GM23338 (cell line): Measurements from ENCODE around the gene ZNF692. TPM values are rescaled to one million over a fixed set of nuclear protein-coding genes. Genes with fewer than 3 reads are reported as not detected.

Experiments
- ATAC-seq: fragments of 200-7000 bp; cut with Tn5 transposase; 3 replicates; pipeline ENCODE4 v1.9.1; 2020
- DNase-seq: peaks from one replicate; pipeline ENCODE4 v3.0.0-alpha.2; 2015; ENCODE audit warnings: low spot score
- H2AFZ ChIP-seq: fragments of 200-600 bp; sonication (generic); 2 replicates; pipeline ENCODE4 v1.8.0; 2016; ENCODE audit warnings: antibody characterized with exemption, mild to moderate bottlenecking, moderate library complexity
- H3F3A ChIP-seq: fragments of 200-600 bp; sonication (generic); replicated peaks from 2 replicates; pipeline ENCODE4 v1.8.0; 2017; ENCODE audit warnings: antibody characterized with exemption, mixed run types, low read depth
- H3K27ac ChIP-seq: fragments of 200-600 bp; sonication (generic); 2 replicates; pipeline ENCODE4 v1.6.1; 2016; ENCODE audit warnings: low read depth
- H3K27me3 ChIP-seq: fragments of 200-600 bp; sonication (generic); 2 replicates; pipeline ENCODE4 v1.8.0; 2016; ENCODE audit warnings: mild to moderate bottlenecking, mixed run types, moderate library complexity; ENCODE audit not compliant: insufficient read depth
- H3K36me3 ChIP-seq: fragments of 200-600 bp; sonication (generic); 2 replicates; pipeline ENCODE4 v1.8.0; 2016; ENCODE audit warnings: mild to moderate bottlenecking; ENCODE audit not compliant: insufficient read depth
- H3K4me1 ChIP-seq: fragments of 200-600 bp; sonication (generic); 2 replicates; pipeline ENCODE4 v1.8.0; 2016; ENCODE audit warnings: mild to moderate bottlenecking, moderate library complexity; ENCODE audit not compliant: insufficient read depth
- H3K4me2 ChIP-seq: fragments of 200-600 bp; sonication (generic); 2 replicates; pipeline ENCODE4 v1.7.1; 2017; ENCODE audit warnings: mixed run types
- H3K4me3 ChIP-seq: fragments of 200-600 bp; sonication (generic); 2 replicates; pipeline ENCODE4 v1.6.1; 2016; ENCODE audit warnings: mixed run types
- H3K79me2 ChIP-seq: fragments of 200-600 bp; sonication (generic); replicated peaks from 2 replicates; pipeline ENCODE4 v1.8.0; 2017; ENCODE audit warnings: mild to moderate bottlenecking; ENCODE audit not compliant: insufficient read depth
- H3K9me2 ChIP-seq: fragments of 200-600 bp; sonication (generic); 2 replicates; pipeline ENCODE4 v1.8.0; 2017; ENCODE audit not compliant: insufficient read depth
- H4K20me1 ChIP-seq: fragments of 200-600 bp; sonication (generic); replicated peaks from 2 replicates; pipeline ENCODE4 v1.8.0; 2017; ENCODE audit warnings: mild to moderate bottlenecking; ENCODE audit not compliant: insufficient read depth
- H3K27ac Mint-ChIP-seq: 2 replicates; pipeline ENCODE4 v1.8.0; 2020; ENCODE audit warnings: inconsistent platforms, mild to moderate bottlenecking, moderate library complexity, mixed read lengths
- H3K27me3 Mint-ChIP-seq: 3 replicates; pipeline ENCODE4 v1.8.0; 2022; ENCODE audit warnings: low read depth, mild to moderate bottlenecking, moderate library complexity, mixed read lengths, inconsistent platforms; ENCODE audit not compliant: insufficient read depth, poor library complexity
- H3K36me3 Mint-ChIP-seq: 3 replicates; pipeline ENCODE4 v1.8.0; 2021; ENCODE audit warnings: low read depth, mild to moderate bottlenecking, inconsistent platforms, moderate library complexity, mixed read lengths
- H3K4me1 Mint-ChIP-seq: 3 replicates; pipeline ENCODE4 v1.8.0; 2020; ENCODE audit warnings: mild to moderate bottlenecking, inconsistent platforms, mixed read lengths
- H3K4me3 Mint-ChIP-seq: 3 replicates; pipeline ENCODE4 v1.8.0; 2021; ENCODE audit warnings: moderate library complexity, mild to moderate bottlenecking, inconsistent platforms, mixed read lengths
- H3K9me3 Mint-ChIP-seq: 3 replicates; pipeline ENCODE4 v1.8.0; 2020; ENCODE audit warnings: moderate library complexity, mild to moderate bottlenecking, inconsistent platforms, mixed read lengths
- EZH2 ChIP-seq: fragments of 200-600 bp; sonication (generic); IDR thresholded peaks from one replicate; pipeline ENCODE4 v1.8.0; 2017; ENCODE audit warnings: antibody characterized with exemption, mild to moderate bottlenecking, low read depth; ENCODE audit not compliant: unreplicated experiment
- EZH2phosphoT487 ChIP-seq: fragments of 200-600 bp; sonication (generic); IDR thresholded peaks from one replicate; pipeline ENCODE4 v1.8.1; 2018; ENCODE audit warnings: antibody characterized with exemption; ENCODE audit not compliant: unreplicated experiment
- JUNB ChIP-seq: IDR thresholded peaks from one replicate; pipeline ENCODE4 v1.6.1; 2016; ENCODE audit warnings: antibody characterized with exemption; ENCODE audit not compliant: unreplicated experiment
- NANOG ChIP-seq: IDR thresholded peaks from 2 replicates; pipeline ENCODE4 v1.6.1; 2016; ENCODE audit warnings: antibody characterized with exemption, borderline replicate concordance
- POLR2AphosphoS5 ChIP-seq: IDR thresholded peaks from 2 replicates; pipeline ENCODE4 v1.6.1; 2016; ENCODE audit warnings: antibody characterized with exemption, low read depth
- STAT1 ChIP-seq: IDR thresholded peaks from one replicate; pipeline ENCODE4 v1.6.1; 2016; ENCODE audit warnings: antibody characterized with exemption; ENCODE audit not compliant: unreplicated experiment
- ZNF114 ChIP-seq: fragments of 250-450 bp; sonication (Bioruptor Pico); IDR thresholded peaks from 2 replicates; pipeline ENCODE4 v1.5.0; 2020; ENCODE audit warnings: mild to moderate bottlenecking, moderate library complexity
- ZNF331 ChIP-seq: fragments of 250-450 bp; sonication (Bioruptor Pico); IDR thresholded peaks from 2 replicates; pipeline ENCODE4 v1.5.0; 2020; ENCODE audit warnings: low read depth, mild to moderate bottlenecking, moderate library complexity
- polyA plus RNA-seq: library from polyadenylated mRNA; unstranded; fragments of >200 nt; fragmentation: Nextera tagmentation; extraction: Ambion mirVana; gene quantifications from 2 replicates; pipeline ENCODE4 v1.2.1, GENCODE V29; 2016
- total RNA-seq: library from RNA; depleted of rRNA; stranded (reverse); fragments of >200 nt; shearing (Covaris generic); gene quantifications from 2 replicates; pipeline ENCODE4 v1.2.3, GENCODE V29; 2014
- TF ChIP-seq, protein P1 (sequence below), 2 experiments: fragments of 200-600 bp in 1 of 2; sonication (generic) in 1 of 2; conservative IDR thresholded peaks; 2 replicates each; pipeline versions ENCODE4 v1.5.1 to v1.6.1; 2016 to 2017; ENCODE audit warnings: antibody characterized with exemption in 2 of 2, low read depth in 2 of 2, mild to moderate bottlenecking in 2 of 2, moderate library complexity in 1 of 2
- TF ChIP-seq, protein P2 (sequence below): IDR thresholded peaks from one replicate; pipeline ENCODE4 v1.6.1; 2018; ENCODE audit warnings: antibody characterized with exemption; ENCODE audit not compliant: unreplicated experiment
- TF ChIP-seq, protein P3 (sequence below): IDR thresholded peaks from 2 replicates; pipeline ENCODE4 v1.6.1; 2016; ENCODE audit warnings: antibody characterized with exemption

The ZNF692 gene
- total and polyA plus RNA-seq, 2 experiments from 2014 or later = 41.2 to 57.1 TPM

DNA sequence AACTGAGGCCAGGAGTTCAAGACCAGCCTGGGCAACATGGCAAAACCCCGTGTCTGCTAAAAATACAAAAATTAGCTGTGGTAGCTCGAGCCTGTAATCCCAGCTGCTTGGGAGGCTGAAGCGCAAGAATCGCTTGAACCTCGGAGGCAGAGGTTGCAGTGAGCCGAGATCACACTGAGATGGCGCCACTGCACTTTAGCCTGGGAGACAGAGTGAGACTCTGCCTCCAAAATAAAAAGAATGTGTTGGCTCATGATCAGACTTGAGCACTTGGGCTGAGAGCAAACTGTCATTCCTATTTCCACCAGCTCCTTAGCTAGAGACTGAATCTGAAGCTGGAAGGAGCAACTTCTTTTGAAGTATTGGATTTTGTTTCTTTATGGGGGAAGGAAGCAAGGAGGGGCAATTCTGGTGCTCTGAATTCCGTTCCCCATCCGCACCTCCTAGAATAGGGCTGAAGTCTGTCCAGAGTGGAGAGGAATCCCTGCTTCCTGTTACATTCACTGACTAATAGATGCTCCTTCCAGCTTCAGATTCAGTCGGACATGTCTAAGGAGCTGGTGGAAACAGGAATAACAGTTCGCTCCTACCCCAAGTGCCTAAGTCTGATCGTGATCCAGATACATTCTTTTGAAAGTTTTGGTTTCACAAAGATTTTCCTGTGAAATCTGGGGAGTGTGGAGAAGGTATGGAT lies 17.0 kb downstream of the ZNF692 start:
- DNase-seq = peak; percentile 74
- H3K4me3 Mint-ChIP-seq = no peak overlapping the region
- peaks cover 14% of the 10 kb centered on the region for H3K4me1 ChIP-seq
- H3K27ac ChIP-seq = no peak overlapping the region
- TF ChIP-seq, protein P1, sequence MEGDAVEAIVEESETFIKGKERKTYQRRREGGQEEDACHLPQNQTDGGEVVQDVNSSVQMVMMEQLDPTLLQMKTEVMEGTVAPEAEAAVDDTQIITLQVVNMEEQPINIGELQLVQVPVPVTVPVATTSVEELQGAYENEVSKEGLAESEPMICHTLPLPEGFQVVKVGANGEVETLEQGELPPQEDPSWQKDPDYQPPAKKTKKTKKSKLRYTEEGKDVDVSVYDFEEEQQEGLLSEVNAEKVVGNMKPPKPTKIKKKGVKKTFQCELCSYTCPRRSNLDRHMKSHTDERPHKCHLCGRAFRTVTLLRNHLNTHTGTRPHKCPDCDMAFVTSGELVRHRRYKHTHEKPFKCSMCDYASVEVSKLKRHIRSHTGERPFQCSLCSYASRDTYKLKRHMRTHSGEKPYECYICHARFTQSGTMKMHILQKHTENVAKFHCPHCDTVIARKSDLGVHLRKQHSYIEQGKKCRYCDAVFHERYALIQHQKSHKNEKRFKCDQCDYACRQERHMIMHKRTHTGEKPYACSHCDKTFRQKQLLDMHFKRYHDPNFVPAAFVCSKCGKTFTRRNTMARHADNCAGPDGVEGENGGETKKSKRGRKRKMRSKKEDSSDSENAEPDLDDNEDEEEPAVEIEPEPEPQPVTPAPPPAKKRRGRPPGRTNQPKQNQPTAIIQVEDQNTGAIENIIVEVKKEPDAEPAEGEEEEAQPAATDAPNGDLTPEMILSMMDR (conservative IDR thresholded peaks at IDR 0.05; ENCODE audit: low read depth in 2 of 2) = peak; percentile 72 to 81
- TF ChIP-seq EZH2 (no peak), POLR2AphosphoS5 (no peak)
- H3F3A ChIP-seq = peaks cover 8% of the 10 kb centered on the region
- no peaks in the 10 kb centered on the region for H3K36me3 ChIP-seq
- H3K27ac Mint-ChIP-seq = no peak overlapping the region
- no peak for ATAC-seq
- H3K27me3 Mint-ChIP-seq = peaks cover 7% of the 10 kb centered on the region
- no peak overlapping the region for H2AFZ ChIP-seq
- peaks cover 21% of the 10 kb centered on the region for H4K20me1 ChIP-seq
- no peak overlapping the region for H3K4me2 ChIP-seq
- H3K79me2 ChIP-seq = no peaks in the 10 kb centered on the region; the same call in 1 of the 2 replicates
- peaks cover 9% of the 10 kb centered on the region for H3K4me1 Mint-ChIP-seq
- H3K27me3 ChIP-seq = peaks cover 16% of the 10 kb centered on the region
- no peaks in the 10 kb centered on the region for H3K9me3 Mint-ChIP-seq
- H3K36me3 Mint-ChIP-seq = peaks cover 20% of the 10 kb centered on the region
- no peak overlapping the region for H3K4me3 ChIP-seq
- H3K9me2 ChIP-seq = no peaks in the 10 kb centered on the region

DNA sequence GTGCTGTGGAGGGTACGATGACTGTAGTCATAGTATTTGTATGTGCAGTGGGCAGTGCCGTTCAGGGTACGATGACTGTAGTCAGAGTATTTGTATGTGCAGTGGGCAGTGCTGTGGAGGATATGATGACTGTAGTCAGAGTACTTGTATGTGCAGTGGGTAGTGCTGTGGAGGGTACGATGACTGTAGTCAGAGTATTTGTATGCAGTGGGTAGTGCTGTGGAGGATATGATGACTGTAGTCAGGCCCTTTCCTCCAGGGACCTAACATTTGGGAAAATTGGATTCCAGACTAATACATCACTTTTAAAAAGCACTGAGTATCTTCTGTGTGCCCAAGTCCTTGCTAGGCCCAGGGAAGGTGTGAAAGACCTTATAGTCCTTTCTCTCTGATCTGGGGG lies 17.9 kb downstream of the ZNF692 start:
- Histone ChIP-seq H3K4me1 (peaks cover 10% of the 10 kb centered on the region), H3K36me3 (no peaks in the 10 kb centered on the region), H2AFZ (no peak overlapping the region), H3K4me3 (no peak overlapping the region), H3K9me2 (no peaks in the 10 kb centered on the region), H4K20me1 (peaks cover 12% of the 10 kb centered on the region), H3K27ac (no peak overlapping the region), H3K4me2 (no peak overlapping the region), H3F3A (peaks cover 5% of the 10 kb centered on the region; the same call in 1 of the 2 replicates), H3K27me3 (peaks cover 7% of the 10 kb centered on the region), H3K79me2 (no peaks in the 10 kb centered on the region; the same call in 1 of the 2 replicates)
- DNase-seq (no peak), ATAC-seq (no peak)
- Mint-ChIP-seq H3K36me3 (peaks cover 13% of the 10 kb centered on the region), H3K9me3 (no peaks in the 10 kb centered on the region), H3K4me3 (no peak overlapping the region), H3K27me3 (peaks cover 5% of the 10 kb centered on the region), H3K27ac (no peak overlapping the region), H3K4me1 (peaks cover 5% of the 10 kb centered on the region)
- TF ChIP-seq STAT1 = no peak
- no peak for TF ChIP-seq EZH2
- TF ChIP-seq, protein P2, sequence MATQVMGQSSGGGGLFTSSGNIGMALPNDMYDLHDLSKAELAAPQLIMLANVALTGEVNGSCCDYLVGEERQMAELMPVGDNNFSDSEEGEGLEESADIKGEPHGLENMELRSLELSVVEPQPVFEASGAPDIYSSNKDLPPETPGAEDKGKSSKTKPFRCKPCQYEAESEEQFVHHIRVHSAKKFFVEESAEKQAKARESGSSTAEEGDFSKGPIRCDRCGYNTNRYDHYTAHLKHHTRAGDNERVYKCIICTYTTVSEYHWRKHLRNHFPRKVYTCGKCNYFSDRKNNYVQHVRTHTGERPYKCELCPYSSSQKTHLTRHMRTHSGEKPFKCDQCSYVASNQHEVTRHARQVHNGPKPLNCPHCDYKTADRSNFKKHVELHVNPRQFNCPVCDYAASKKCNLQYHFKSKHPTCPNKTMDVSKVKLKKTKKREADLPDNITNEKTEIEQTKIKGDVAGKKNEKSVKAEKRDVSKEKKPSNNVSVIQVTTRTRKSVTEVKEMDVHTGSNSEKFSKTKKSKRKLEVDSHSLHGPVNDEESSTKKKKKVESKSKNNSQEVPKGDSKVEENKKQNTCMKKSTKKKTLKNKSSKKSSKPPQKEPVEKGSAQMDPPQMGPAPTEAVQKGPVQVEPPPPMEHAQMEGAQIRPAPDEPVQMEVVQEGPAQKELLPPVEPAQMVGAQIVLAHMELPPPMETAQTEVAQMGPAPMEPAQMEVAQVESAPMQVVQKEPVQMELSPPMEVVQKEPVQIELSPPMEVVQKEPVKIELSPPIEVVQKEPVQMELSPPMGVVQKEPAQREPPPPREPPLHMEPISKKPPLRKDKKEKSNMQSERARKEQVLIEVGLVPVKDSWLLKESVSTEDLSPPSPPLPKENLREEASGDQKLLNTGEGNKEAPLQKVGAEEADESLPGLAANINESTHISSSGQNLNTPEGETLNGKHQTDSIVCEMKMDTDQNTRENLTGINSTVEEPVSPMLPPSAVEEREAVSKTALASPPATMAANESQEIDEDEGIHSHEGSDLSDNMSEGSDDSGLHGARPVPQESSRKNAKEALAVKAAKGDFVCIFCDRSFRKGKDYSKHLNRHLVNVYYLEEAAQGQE = no peak
- TF ChIP-seq ZNF114 (CRISPR knock-in tag) = no peak
- no peak for TF ChIP-seq POLR2AphosphoS5
- no peak for TF ChIP-seq NANOG
- no peak for TF ChIP-seq EZH2phosphoT487
- TF ChIP-seq JUNB = no peak
- TF ChIP-seq, protein P1 (conservative IDR thresholded peaks at IDR 0.05; ENCODE audit: low read depth in 2 of 2) = no peak
- TF ChIP-seq, protein P3, sequence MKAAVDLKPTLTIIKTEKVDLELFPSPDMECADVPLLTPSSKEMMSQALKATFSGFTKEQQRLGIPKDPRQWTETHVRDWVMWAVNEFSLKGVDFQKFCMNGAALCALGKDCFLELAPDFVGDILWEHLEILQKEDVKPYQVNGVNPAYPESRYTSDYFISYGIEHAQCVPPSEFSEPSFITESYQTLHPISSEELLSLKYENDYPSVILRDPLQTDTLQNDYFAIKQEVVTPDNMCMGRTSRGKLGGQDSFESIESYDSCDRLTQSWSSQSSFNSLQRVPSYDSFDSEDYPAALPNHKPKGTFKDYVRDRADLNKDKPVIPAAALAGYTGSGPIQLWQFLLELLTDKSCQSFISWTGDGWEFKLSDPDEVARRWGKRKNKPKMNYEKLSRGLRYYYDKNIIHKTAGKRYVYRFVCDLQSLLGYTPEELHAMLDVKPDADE = no peak
- TF ChIP-seq ZNF331 (CRISPR knock-in tag) = no peak
